ENCODE results near the gene STIL.
"Not testable (repeated sequence)": the region's sequence is repeated elsewhere in the genome, so short reads cannot be mapped to it uniquely, and the experiment has no call there.

The STIL gene

DNA sequence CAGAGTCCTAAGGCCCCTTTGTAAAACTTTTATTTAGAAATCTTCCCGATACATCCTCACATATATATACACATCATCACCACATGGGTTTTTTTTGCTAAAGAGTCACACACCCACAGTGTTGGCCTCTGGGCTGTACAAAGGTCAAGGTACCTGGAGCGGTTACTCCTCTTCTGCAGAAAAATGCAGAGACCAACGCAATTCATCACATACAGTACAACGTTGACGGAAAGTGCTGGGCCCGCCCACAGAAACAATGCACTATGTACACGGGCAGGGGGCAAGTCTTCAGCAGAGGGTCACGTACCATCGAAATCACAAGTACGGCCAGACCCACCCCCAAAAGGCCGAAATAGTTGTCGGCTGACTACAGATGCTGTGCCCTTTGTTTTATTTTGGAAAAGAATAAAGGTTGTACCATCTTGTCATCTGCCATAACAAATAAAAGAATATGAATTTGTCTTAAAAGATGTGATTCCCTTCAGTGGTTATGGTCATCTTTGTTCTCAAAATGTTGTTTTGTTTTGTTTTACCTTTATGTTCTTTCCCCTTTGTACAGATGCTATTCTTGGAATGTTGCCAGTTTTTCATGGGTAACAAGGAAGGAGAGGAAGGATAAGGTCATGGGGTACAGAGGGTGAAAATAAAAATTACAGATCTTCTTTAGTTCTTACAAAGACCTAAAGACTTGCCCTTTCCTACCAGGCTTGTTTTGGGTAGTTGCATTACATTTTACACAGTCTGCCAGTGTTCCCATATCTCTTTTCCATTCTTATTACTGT, 97.5 kb downstream of the STIL start:
- no peak for DNase-seq

DNA sequence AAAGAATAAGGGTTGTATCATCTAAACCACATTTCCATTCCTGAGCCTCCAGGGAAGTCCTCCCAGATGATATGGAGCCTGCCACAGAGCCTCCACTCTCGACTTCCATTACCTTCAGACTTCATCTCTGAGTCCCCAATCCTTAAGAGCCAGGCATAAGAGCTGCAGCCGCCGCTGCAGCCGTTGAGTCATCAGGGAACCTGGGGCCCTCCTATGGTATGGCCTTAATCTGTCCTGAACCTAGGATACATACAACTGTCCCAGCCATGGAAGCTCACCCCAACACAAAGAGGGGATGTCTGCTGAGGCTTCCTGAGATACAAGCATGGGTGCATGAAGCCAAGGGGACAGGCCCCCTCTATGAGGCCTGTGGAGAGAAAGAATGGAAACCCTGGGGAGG, 98.2 kb downstream of the STIL start:
- DNase-seq, result no peak

DNA sequence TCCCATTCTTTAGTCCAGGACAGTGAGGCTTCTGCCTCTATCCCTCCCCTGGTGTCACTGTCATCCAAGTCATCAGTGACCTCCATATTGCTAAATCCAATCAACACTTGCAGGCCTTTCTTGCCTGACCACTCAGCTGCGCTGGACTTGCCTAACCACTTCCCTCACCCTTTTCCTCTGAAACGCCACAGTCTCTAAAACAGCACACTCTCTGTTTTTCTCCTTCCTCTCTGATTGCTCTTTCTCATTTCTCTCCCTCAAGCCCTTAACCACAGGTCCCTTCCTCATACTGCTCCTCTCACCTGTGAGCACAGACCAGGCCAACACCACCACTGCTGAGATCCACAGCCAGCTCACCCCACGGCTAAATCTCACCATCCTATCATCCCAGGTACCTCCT, 99.4 kb downstream of the STIL start:
- DNase-seq, result no peak

- DNase-seq, result no peak
These were observed 100.5 kb downstream of the STIL start for GRCh38 chr1:47213230-47213963.

DNA sequence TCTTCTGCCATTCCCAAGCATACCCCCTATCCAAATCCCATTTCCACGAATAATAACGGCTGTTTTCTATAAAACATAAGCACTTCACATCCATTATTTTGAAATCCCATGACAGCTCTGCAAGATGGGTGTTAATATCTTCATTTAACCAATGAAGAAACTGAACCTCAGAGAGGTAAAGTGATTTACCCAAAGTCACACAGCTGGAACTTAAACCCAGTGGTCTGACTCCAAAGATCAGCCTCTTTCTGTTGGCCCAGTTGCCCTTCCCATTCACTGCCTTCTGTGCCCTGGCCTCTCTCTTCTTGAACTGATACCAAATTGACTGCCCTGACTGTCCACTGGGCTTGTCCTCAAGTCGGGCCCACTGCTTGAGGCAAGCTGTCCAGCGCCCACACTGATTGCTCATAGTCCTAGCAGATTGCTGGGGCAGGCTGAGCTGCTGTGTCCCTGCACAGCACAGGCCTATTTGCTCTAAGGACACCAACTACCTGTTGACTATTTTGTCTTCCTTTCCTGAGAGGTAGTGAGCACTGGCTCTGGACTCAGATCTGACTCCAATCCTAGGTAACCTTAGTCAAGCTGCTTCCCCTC, 101.2 kb downstream of the STIL start:
- no peak for DNase-seq

GRCh38 chr1:47211796-47212269, 102.1 kb downstream of the STIL start:
- DNase-seq, result no peak

DNA sequence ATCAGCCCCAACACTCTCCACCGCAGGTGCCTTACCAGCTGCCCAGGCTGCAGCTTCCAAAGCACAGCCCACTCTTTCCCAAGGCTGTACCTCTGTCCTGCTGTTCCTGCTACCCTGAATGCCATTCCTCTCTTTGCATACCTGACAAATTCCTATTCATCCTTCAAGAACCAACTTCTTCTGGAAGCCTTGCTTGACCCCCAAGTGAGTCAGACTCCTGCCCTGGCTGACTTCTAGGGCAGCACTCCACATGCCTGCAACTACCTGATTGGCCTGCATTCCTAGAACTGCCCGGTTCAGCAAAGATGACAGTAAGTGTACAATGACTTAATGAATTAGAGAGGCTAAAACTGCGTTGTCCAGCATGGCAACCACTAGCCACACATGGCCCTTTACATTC, 103.3 kb downstream of the STIL start:
- DNase-seq, result no peak

GRCh38 chr1:47209725-47210325, 104.1 kb downstream of the STIL start:
- no peak for DNase-seq

GRCh38 chr1:47209091-47209490, 104.9 kb downstream of the STIL start:
- DNase-seq, result no peak

GRCh38 chr1:47208374-47208850, 105.5 kb downstream of the STIL start:
- no peak for DNase-seq

DNA sequence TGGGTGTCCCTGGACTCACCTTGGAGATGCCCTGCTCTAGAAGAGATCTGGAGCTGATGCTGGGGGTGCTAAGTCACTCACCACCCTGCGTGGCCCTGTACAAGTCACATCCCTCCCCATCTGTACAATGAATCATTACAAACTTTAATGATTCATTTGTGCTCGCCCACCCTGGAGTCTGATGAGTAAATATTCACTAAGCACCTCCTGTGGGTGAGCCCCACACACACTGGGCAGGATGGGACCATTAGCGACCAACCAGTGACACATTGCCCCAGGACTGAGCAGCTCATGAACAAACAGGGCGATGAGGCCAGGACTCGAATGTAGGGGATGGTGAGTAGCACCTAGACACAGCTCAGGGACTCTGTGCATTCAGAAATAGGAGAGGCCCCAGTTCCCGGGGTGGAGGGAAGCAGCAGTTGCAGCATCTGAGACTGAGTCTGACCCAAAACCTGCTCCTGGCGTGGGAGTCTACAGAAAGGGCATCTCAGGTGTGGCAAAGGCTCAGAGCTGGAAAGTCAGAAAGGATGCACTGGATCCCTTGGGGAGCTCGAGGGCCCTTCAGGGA, 106.1 kb downstream of the STIL start:
- DNase-seq, result no peak

DNA sequence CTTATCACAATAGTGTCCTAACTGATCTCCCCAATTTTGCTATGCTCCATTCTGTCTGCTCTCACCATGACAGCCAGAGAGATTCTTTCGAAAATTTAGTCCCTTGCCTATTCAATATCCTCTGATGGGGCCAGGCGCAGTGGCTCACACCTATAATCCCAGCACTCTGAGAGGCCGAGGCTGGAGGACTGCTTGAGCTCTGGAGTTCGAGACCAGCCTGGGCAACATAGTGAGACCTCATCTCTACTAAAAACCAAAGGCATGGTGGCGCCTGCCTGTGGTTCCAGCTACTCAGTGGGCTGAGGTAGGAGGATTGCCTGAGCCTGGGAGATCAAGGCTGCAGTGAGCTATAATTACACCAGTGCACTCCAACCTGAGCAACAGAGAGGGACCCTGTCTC, 108.0 kb downstream of the STIL start:
- no peak for DNase-seq

DNA sequence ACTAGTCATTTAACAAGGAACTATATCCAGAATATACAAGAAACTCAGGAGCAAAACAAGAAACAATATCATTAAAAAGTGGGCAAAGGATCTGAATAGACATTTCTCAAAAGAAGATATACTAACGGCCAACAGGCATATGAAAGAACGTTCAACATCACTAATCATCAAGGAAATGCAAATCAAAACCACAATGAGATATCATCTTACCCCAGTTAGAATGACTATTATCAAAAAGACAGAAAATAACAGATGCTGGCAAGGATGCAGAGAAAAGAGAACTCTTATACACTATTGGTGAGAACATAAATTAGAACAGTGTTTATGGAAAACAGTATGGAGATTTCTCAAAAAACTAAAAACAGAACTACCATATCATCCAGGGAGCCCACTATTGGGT, 110.4 kb downstream of the STIL start:
- not testable (repeated sequence) for DNase-seq

DNA sequence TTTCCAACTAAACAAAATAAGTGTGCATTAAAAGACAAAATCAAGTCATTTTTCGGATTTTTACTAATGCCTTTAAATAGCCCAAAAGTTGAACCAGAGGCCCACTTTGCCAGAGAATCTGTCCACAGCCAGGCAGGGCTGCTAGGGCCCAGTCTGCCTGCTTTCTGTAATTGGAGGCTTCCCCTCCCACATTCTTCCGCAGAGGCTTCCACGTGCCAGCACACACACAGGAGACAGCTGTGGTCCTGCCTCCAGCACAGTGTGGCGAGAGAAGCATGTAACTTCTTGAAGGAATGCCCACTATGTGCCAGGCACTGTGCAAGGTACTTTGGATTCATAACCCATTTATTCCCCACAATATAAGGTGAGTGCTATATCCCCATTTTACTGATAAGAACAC, 112.8 kb downstream of the STIL start:
- DNase-seq, result no peak
